Keratinocyte (primary cell): ENCODE data around the gene RAI2. TPM values are rescaled to one million over a fixed set of nuclear protein-coding genes. Genes with fewer than 3 reads are reported as not detected.

Source experiments
- DNase-seq: peaks from one replicate; pipeline ENCODE4 v3.0.0-alpha.2; 2011; ENCODE audit warnings: low read depth, missing footprints, low spot score
- FAIRE-seq: peaks from 2 replicates; lab custom pipeline; 2011; peaks lifted over from hg19 to GRCh38; lab: Jason Lieb, UNC
- H2AFZ ChIP-seq: 2 replicates; pipeline ENCODE4 v1.6.0; 2012; ENCODE audit warnings: low read length, control low read depth, inconsistent platforms; ENCODE audit not compliant: control insufficient read depth
- H3K27ac ChIP-seq: 2 replicates; pipeline ENCODE4 v1.5.1; 2011; ENCODE audit warnings: low read length; ENCODE audit not compliant: control insufficient read depth, insufficient read depth
- H3K27me3 ChIP-seq: 3 replicates; pipeline ENCODE4 v1.6.0; 2011; ENCODE audit warnings: low read length; ENCODE audit not compliant: control insufficient read depth, insufficient read depth; ENCODE audit errors: extremely low read depth
- H3K36me3 ChIP-seq, 2 experiments: 2 replicates in 1 of 2; 3 replicates in 1 of 2; pipeline ENCODE4 v1.5.1; 2011; ENCODE audit warnings: low read length in 2 of 2, mild to moderate bottlenecking in 1 of 2; ENCODE audit not compliant: control insufficient read depth in 2 of 2, insufficient read depth in 2 of 2; ENCODE audit errors: extremely low read depth in 1 of 2
- H3K4me1 ChIP-seq: 3 replicates; pipeline ENCODE4 v1.5.1; 2011; ENCODE audit warnings: low read length; ENCODE audit not compliant: control insufficient read depth, insufficient read depth; ENCODE audit errors: extremely low read depth
- H3K4me2 ChIP-seq: 3 replicates; pipeline ENCODE4 v1.6.0; 2011; ENCODE audit warnings: low read depth, low read length; ENCODE audit not compliant: control insufficient read depth, insufficient read depth; ENCODE audit errors: extremely low read depth
- H3K4me3 ChIP-seq, 3 experiments: fragments of 200-600 bp in 1 of 3; sonication (generic) in 1 of 3; 2 replicates in 2 of 3; 3 replicates in 1 of 3; pipeline ENCODE4 v1.5.1; 2011 to 2016; ENCODE audit warnings: low read length in 3 of 3, mild to moderate bottlenecking in 3 of 3, control low read depth in 2 of 3, inconsistent platforms in 1 of 3, low read depth in 1 of 3, mixed read lengths in 1 of 3, mixed run types in 1 of 3, moderate library complexity in 1 of 3; ENCODE audit not compliant: control insufficient read depth in 2 of 3, insufficient read depth in 2 of 3; ENCODE audit errors: extremely low read depth in 1 of 3
- H3K79me2 ChIP-seq: 2 replicates; pipeline ENCODE4 v1.6.0; 2012; ENCODE audit warnings: low read length; ENCODE audit not compliant: control insufficient read depth, insufficient read depth
- H3K9ac ChIP-seq: 3 replicates; pipeline ENCODE4 v1.6.0; 2011; ENCODE audit warnings: low read length; ENCODE audit not compliant: control insufficient read depth, insufficient read depth; ENCODE audit errors: extremely low read depth
- H3K9me1 ChIP-seq: 3 replicates; pipeline ENCODE4 v1.6.0; 2011; ENCODE audit warnings: low read length; ENCODE audit not compliant: control insufficient read depth, insufficient read depth; ENCODE audit errors: extremely low read depth
- H3K9me3 ChIP-seq: 2 replicates; pipeline ENCODE4 v1.5.1; 2012; ENCODE audit warnings: low read depth, low read length; ENCODE audit not compliant: control insufficient read depth
- H4K20me1 ChIP-seq: 3 replicates; pipeline ENCODE4 v1.6.0; 2011; ENCODE audit warnings: low read length; ENCODE audit not compliant: control insufficient read depth, insufficient read depth; ENCODE audit errors: extremely low read depth
- CTCF ChIP-seq, 3 experiments: IDR thresholded peaks in 1 of 3; conservative IDR thresholded peaks in 1 of 3; optimal IDR thresholded peaks in 1 of 3; 2 replicates in 2 of 3; 3 replicates in 1 of 3; pipeline versions ENCODE3 to v1.5.1; 2011; ENCODE audit warnings: low read length in 3 of 3, mild to moderate bottlenecking in 3 of 3, moderate library complexity in 2 of 3, control low read depth in 1 of 3, inconsistent platforms in 1 of 3; ENCODE audit not compliant: insufficient read depth in 2 of 3; ENCODE audit errors: extremely low read depth in 1 of 3
- EZH2 ChIP-seq: IDR thresholded peaks from one replicate; pipeline ENCODE4 v1.6.1; 2012; ENCODE audit warnings: inconsistent platforms, mild to moderate bottlenecking, low read length, moderate library complexity
- dilution Hi-C: fragments of 300-500 bp; cut with MboI; formaldehyde crosslinking; loops from one replicate; pipeline ENCODE4 v1.7.0; 2020; ENCODE audit warnings: low sequenced_read_pairs; ENCODE audit not compliant: extremely low pct_ligation_motif_present
- polyA plus RNA-seq, 5 experiments: library from polyadenylated mRNA; depleted of rRNA in 3 of 5; stranded (reverse) in 3 of 5; stranded (forward) in 1 of 5; unstranded in 1 of 5; fragments of >200 nt; gene quantifications; 1 replicate in 1 of 5; 2 replicates in 3 of 5; 3 replicates in 1 of 5; pipeline versions ENCODE4 v1.2.1 to v1.2.3, GENCODE V29; 2011 to 2012; ENCODE audit warnings: missing spikeins in 2 of 5, low read depth in 1 of 5, low replicate concordance in 1 of 5

RAI2 gene
- polyA plus RNA-seq, 1 donor (not counting 4 experiments of a cell fraction or from before 2014, with no cell fraction given), result not detected

DNA sequence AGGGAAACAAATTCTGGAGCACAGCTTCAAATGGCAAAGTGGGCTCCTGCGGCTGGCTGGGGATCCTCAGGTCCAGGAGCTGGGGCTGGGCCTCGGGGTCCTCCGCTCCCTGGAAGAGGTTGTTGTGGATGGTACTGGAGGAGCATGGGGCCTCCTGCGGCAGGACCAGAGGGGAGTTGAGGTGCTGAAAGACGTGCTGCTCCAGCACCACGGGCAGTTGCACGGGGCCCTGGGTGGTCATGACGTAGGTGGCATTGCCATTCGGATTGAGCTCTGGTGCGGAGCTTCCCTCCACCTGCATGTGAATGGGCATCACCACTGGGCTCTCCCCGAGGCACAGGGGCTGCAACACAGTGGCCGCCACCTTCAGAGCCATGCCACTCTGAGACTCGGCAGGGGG lies 59.7 kb downstream of the RAI2 start:
- Histone ChIP-seq H3K27ac (no peak overlapping the region), H3K27me3 (no peaks in the 10 kb centered on the region), H4K20me1 (no peaks in the 10 kb centered on the region), H2AFZ (no peak overlapping the region), H3K4me2 (no peak overlapping the region), H3K9me1 (no peaks in the 10 kb centered on the region), H3K4me3 (no peak overlapping the region), H3K79me2 (no peaks in the 10 kb centered on the region), H3K4me1 (no peaks in the 10 kb centered on the region), H3K36me3 (no peaks in the 10 kb centered on the region), H3K9me3 (peaks cover 2% of the 10 kb centered on the region), H3K9ac (no peak overlapping the region)
- dilution Hi-C loops, result no loop called here
- TF ChIP-seq CTCF (optimal IDR thresholded peaks at IDR 0.05 in 1 of 3, IDR thresholded peaks at IDR 0.05 in 1 of 3, conservative IDR thresholded peaks at IDR 0.05 in 1 of 3; ENCODE audit: extremely low read depth in 1 of 3, insufficient read depth in 2 of 3, low read length in 3 of 3), result no peak
- no peak for TF ChIP-seq EZH2
- DNase-seq (no peak), FAIRE-seq (no peak)

DNA sequence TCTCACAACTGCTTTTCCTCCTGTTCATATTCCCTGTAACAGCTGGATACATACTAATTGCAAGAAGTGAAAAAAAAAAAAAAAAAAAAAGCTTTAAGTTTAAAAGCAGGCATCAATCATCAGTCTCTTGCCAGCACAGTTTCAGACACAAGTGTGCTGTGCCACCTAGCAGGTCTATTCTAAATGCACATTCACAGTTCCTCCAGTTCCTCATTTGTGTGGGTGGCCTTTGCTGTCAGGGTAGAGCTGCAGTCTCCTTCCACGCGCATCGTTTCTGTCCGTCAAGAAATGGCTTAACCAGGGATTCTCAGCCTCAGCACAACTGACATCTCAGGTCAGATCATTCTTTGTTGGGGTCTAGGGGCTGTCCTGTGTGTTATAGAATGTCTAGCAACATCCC lies 62.2 kb downstream of the RAI2 start:
- Histone ChIP-seq H3K4me1 (no peaks in the 10 kb centered on the region), H3K9me1 (no peaks in the 10 kb centered on the region), H3K9ac (no peak overlapping the region), H3K4me3 (no peak overlapping the region), H3K4me2 (no peak overlapping the region), H3K9me3 (peaks cover 2% of the 10 kb centered on the region), H3K27me3 (no peaks in the 10 kb centered on the region), H2AFZ (no peak overlapping the region), H3K79me2 (no peaks in the 10 kb centered on the region), H4K20me1 (no peaks in the 10 kb centered on the region), H3K36me3 (no peaks in the 10 kb centered on the region), H3K27ac (no peak overlapping the region)
- FAIRE-seq (no peak), DNase-seq (no peak)
- TF ChIP-seq CTCF (optimal IDR thresholded peaks at IDR 0.05 in 1 of 3, IDR thresholded peaks at IDR 0.05 in 1 of 3, conservative IDR thresholded peaks at IDR 0.05 in 1 of 3; ENCODE audit: extremely low read depth in 1 of 3, insufficient read depth in 2 of 3, low read length in 3 of 3) (no peak), EZH2 (no peak)
- dilution Hi-C loops, result no loop called here
